GM12864 (cell line): Measurements from ENCODE around the gene CFAP46.

Experiments
- DNase-seq: peaks from one replicate; pipeline ENCODE4 v3.0.0-alpha.2; 2011; ENCODE audit warnings: low read depth
- H3K4me3 ChIP-seq: 2 replicates; pipeline ENCODE4 v1.5.1; 2011; ENCODE audit warnings: mild to moderate bottlenecking, low read depth, low read length, control low read depth
- TF ChIP-seq, protein P1 (sequence below): IDR thresholded peaks from 2 replicates; pipeline ENCODE4 v1.5.1; 2011; ENCODE audit warnings: low read depth, mild to moderate bottlenecking, moderate library complexity, low read length, control low read depth, inconsistent platforms; ENCODE audit errors: missing control alignments

CFAP46 gene

DNA sequence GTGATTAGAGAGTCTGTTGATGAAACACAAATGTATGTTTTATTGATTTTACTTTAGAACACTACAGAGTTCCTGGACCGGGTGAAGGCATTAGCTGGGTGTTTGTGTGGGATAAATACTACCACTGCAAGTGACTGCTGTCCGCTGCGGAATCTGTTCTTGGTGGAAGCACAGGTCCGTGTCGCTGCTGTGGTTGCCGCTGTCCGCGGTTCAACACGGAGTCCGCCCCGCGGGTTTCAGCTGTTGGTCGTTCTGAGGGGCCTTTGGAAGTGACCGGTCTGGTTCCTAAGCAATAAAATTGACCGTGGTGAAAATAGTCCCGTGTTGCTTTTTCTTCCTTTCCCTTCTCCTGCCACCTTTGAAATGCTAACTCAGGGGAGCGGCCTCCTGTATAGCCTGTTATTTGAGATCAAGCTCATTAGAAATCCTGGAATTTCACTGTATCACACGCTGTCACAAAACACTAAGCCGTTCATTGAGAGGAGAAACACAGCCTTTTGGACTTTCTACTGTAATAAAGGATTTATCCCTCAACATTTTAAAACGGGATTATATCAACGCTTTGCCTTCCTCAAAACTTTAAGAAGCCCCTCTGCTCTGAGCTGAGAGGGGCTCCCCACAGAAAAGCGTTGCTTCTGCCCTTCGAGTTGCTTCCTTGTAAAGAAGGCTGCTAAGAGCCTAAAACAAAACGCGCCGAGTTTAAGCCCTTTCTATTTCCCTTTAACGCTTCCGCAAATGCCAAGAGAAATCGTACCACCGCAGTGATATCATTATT lies 159.0 kb downstream of the CFAP46 start:
- TF ChIP-seq, protein P1, sequence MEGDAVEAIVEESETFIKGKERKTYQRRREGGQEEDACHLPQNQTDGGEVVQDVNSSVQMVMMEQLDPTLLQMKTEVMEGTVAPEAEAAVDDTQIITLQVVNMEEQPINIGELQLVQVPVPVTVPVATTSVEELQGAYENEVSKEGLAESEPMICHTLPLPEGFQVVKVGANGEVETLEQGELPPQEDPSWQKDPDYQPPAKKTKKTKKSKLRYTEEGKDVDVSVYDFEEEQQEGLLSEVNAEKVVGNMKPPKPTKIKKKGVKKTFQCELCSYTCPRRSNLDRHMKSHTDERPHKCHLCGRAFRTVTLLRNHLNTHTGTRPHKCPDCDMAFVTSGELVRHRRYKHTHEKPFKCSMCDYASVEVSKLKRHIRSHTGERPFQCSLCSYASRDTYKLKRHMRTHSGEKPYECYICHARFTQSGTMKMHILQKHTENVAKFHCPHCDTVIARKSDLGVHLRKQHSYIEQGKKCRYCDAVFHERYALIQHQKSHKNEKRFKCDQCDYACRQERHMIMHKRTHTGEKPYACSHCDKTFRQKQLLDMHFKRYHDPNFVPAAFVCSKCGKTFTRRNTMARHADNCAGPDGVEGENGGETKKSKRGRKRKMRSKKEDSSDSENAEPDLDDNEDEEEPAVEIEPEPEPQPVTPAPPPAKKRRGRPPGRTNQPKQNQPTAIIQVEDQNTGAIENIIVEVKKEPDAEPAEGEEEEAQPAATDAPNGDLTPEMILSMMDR, result no peak
- H3K4me3 ChIP-seq, result no peak overlapping the region
- DNase-seq, result no peak

DNA sequence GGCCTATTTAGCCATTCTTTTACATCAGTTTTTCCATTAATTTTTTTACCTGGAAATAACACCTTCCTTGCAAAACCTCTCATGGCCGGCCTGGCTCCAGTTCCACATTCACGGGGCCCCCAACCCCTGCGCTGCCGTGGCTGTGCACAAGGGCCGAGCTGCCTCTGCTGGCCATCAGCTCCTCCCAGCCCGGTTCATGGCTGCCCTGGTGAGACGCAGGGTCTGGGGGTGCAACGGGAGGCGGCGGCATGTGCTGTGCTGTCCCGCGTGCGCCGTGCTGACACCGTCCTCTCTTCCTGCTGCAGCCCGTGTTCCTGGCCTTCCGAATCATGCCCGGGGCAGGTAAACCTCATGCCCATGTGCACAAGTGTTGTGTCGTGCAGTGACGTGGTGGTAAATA lies 160.8 kb downstream of the CFAP46 start:
- H3K4me3 ChIP-seq, result no peak overlapping the region
- no peak for DNase-seq
- TF ChIP-seq, protein P1, result no peak

- no peak overlapping the region for H3K4me3 ChIP-seq
- TF ChIP-seq, protein P1, result no peak
- no peak for DNase-seq
These were observed 162.0 kb downstream of the CFAP46 start for GRCh38 chr10:132780356-132780755.

- no peak overlapping the region for H3K4me3 ChIP-seq
- DNase-seq, result no peak
- TF ChIP-seq, protein P1, result no peak
These were observed 162.6 kb downstream of the CFAP46 start for GRCh38 chr10:132779549-132780294.

DNA sequence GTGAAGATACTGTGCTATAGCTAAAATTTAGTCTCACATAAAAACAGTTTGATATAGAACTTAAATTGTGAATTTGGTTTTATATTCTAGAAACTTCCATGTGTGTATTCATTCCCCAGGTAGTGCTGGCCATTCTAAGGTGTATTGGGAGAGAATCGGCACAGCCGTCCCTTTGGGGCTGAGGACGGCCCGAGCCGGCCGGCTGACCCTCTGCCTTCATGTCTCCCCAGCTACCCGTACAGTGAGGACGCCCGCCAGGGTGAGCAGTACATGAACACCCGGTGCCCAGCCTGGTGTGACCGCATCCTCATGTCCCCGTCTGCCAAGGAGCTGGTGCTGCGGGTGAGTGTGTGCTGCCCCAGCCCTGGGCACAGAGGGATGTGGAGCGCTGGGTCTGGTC lies 164.9 kb downstream of the CFAP46 start:
- H3K4me3 ChIP-seq, result no peak overlapping the region
- TF ChIP-seq, protein P1, result no peak
- no peak for DNase-seq

- DNase-seq, result no peak
- no peak overlapping the region for H3K4me3 ChIP-seq
- TF ChIP-seq, protein P1, result no peak
These were observed 165.5 kb downstream of the CFAP46 start for GRCh38 chr10:132776821-132777220.
